Measurements from ENCODE around the gene SYNPR. TPM values are rescaled to one million over a fixed set of nuclear protein-coding genes. Genes with fewer than 3 reads are reported as not detected.

SYNPR gene
- total RNA-seq, 1 experiment from 2014 or later: 17.6 TPM

DNA sequence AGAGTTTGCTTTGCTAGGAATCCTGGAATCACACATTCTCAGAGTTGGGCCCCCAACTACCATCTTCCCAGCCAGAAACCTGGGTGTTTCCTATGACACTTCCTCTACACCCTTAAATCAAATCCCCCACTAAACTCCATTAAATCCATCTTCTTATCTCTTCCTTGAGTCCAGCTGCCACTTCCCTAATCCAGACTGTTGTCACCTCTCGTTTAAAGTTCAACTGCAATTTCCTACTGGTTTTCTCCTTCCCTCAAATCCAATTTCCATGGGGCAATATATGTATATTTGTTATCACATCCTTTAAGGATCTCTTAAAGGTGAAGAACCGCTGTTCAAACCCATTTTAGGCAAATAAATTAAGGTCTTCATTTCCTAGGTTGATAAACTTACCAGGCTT, 300.8 kb downstream of the SYNPR start:
- H3K27ac ChIP-seq (ENCODE audit: low read depth, low read length, poor library complexity, severe bottlenecking): no peak overlapping the region
- H3K4me3 ChIP-seq (ENCODE audit: low read depth, low read length, poor library complexity, severe bottlenecking): no peak overlapping the region
- intact Hi-C loops (cut with micrococcal nuclease; ENCODE audit: unreplicated experiment): no loop called here
- ChIA-PET CTCF (no interaction called here), POLR2A (ENCODE audit: low non-redundant PET) (no interaction called here)
- no TSS peak for BruUV-seq (replicated peaks)
- no peaks in the 10 kb centered on the region for H3K27me3 ChIP-seq (replicated peaks; ENCODE audit: insufficient read depth, low read depth, low read length, poor library complexity)
- no peaks in the 10 kb centered on the region for H3K36me3 ChIP-seq (ENCODE audit: insufficient read depth, low read length, poor library complexity, severe bottlenecking)
- no peaks in the 10 kb centered on the region for H3K9me3 ChIP-seq (ENCODE audit: low read depth, low read length, poor library complexity, severe bottlenecking)
- DNase-seq (ENCODE audit: low spot score): no peak
- TF ChIP-seq, protein P1, sequence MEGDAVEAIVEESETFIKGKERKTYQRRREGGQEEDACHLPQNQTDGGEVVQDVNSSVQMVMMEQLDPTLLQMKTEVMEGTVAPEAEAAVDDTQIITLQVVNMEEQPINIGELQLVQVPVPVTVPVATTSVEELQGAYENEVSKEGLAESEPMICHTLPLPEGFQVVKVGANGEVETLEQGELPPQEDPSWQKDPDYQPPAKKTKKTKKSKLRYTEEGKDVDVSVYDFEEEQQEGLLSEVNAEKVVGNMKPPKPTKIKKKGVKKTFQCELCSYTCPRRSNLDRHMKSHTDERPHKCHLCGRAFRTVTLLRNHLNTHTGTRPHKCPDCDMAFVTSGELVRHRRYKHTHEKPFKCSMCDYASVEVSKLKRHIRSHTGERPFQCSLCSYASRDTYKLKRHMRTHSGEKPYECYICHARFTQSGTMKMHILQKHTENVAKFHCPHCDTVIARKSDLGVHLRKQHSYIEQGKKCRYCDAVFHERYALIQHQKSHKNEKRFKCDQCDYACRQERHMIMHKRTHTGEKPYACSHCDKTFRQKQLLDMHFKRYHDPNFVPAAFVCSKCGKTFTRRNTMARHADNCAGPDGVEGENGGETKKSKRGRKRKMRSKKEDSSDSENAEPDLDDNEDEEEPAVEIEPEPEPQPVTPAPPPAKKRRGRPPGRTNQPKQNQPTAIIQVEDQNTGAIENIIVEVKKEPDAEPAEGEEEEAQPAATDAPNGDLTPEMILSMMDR (conservative IDR thresholded peaks at IDR 0.05; ENCODE audit: low read depth, low read length): no peak
- TF ChIP-seq EZH2 (IDR thresholded peaks at IDR 0.05; ENCODE audit: borderline replicate concordance, low read depth, low read length, poor library complexity, severe bottlenecking): no peak
- no peaks in the 10 kb centered on the region for H3K4me1 ChIP-seq (ENCODE audit: insufficient read depth, low read length, poor library complexity, severe bottlenecking)

DNA sequence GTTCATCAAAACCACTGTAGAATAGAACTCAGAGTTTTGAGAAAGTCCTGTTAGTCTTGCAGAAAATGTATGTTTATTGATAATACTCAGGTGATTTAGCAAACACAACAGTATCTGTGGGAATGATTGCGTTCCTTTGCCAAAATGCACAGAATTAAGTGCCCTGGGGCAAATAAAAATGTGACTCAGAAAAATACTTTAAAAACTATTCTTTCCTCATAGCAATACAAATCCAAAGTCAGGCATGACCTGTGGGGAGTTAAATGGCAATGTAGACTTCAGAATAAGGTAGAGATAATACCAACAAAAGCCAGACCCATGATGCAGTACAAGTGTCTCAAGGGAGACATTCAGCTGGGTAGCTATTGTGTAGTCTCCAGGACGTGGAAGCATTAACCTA, 302.0 kb downstream of the SYNPR start:
- H3K36me3 ChIP-seq (ENCODE audit: insufficient read depth, low read length, poor library complexity, severe bottlenecking): no peaks in the 10 kb centered on the region
- TF ChIP-seq, protein P1 (conservative IDR thresholded peaks at IDR 0.05; ENCODE audit: low read depth, low read length): no peak
- TF ChIP-seq EZH2 (IDR thresholded peaks at IDR 0.05; ENCODE audit: borderline replicate concordance, low read depth, low read length, poor library complexity, severe bottlenecking): no peak
- no peaks in the 10 kb centered on the region for H3K9me3 ChIP-seq (ENCODE audit: low read depth, low read length, poor library complexity, severe bottlenecking)
- CTCF ChIA-PET: no interaction called here
- DNase-seq (ENCODE audit: low spot score): peak; percentile 4
- H3K4me3 ChIP-seq (ENCODE audit: low read depth, low read length, poor library complexity, severe bottlenecking): no peak overlapping the region
- H3K27me3 ChIP-seq (replicated peaks; ENCODE audit: insufficient read depth, low read depth, low read length, poor library complexity): no peaks in the 10 kb centered on the region
- intact Hi-C loops (cut with micrococcal nuclease; ENCODE audit: unreplicated experiment): no loop called here
- no peaks in the 10 kb centered on the region for H3K4me1 ChIP-seq (ENCODE audit: insufficient read depth, low read length, poor library complexity, severe bottlenecking)
- no TSS peak for BruUV-seq (replicated peaks)
- POLR2A ChIA-PET (ENCODE audit: low non-redundant PET): no interaction called here
- no peak overlapping the region for H3K27ac ChIP-seq (ENCODE audit: low read depth, low read length, poor library complexity, severe bottlenecking)

DNA sequence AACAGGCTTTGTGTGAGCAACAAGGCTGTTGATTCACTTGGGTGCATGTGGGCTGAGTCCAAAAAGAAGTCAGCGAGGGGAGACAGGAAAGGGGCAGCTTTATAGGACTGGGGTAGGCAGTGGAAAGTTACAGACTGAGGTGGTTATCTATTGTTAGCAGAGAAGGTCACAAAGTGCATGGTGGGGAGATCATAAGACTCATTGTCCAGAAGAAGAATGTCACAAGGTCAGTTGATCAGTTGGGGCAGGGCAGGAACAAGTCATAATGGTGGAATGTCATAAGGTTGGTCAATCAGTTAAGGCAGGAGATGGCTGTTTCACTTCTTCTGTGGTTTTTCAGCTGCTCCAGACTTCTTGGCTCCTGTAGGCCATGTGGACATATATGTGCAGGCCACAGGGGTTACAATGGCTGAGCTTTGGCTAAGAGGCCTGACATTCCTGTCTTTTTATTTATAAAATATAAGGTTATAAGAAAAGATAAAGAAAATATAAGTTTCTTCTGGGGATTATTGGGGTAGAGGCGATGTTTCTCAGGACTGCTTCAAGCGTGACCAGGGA, 304.9 kb downstream of the SYNPR start:
- ChIA-PET POLR2A (ENCODE audit: low non-redundant PET) (no interaction called here), CTCF (no interaction called here)
- Histone ChIP-seq H3K36me3 (ENCODE audit: insufficient read depth, low read length, poor library complexity, severe bottlenecking) (no peaks in the 10 kb centered on the region), H3K4me3 (ENCODE audit: low read depth, low read length, poor library complexity, severe bottlenecking) (no peak overlapping the region), H3K27ac (ENCODE audit: low read depth, low read length, poor library complexity, severe bottlenecking) (no peak overlapping the region), H3K9me3 (ENCODE audit: low read depth, low read length, poor library complexity, severe bottlenecking) (no peaks in the 10 kb centered on the region), H3K27me3 (replicated peaks; ENCODE audit: insufficient read depth, low read depth, low read length, poor library complexity) (no peaks in the 10 kb centered on the region), H3K4me1 (ENCODE audit: insufficient read depth, low read length, poor library complexity, severe bottlenecking) (no peaks in the 10 kb centered on the region)
- DNase-seq (ENCODE audit: low spot score): no peak
- BruUV-seq (replicated peaks): no TSS peak
- intact Hi-C loops (cut with micrococcal nuclease; ENCODE audit: unreplicated experiment): no loop called here
- TF ChIP-seq EZH2 (IDR thresholded peaks at IDR 0.05; ENCODE audit: borderline replicate concordance, low read depth, low read length, poor library complexity, severe bottlenecking): no peak
- TF ChIP-seq, protein P1 (conservative IDR thresholded peaks at IDR 0.05; ENCODE audit: low read depth, low read length): no peak

All from A673 (cell line).